NCI-H2081 (cell line): Measurements from ENCODE around the gene PCNX3.

Experiments
- DNase-seq, 2 experiments: peaks; one replicate each; lab custom pipeline; 2025; lab: John Stamatoyannopoulos, UW

Gene PCNX3

DNA sequence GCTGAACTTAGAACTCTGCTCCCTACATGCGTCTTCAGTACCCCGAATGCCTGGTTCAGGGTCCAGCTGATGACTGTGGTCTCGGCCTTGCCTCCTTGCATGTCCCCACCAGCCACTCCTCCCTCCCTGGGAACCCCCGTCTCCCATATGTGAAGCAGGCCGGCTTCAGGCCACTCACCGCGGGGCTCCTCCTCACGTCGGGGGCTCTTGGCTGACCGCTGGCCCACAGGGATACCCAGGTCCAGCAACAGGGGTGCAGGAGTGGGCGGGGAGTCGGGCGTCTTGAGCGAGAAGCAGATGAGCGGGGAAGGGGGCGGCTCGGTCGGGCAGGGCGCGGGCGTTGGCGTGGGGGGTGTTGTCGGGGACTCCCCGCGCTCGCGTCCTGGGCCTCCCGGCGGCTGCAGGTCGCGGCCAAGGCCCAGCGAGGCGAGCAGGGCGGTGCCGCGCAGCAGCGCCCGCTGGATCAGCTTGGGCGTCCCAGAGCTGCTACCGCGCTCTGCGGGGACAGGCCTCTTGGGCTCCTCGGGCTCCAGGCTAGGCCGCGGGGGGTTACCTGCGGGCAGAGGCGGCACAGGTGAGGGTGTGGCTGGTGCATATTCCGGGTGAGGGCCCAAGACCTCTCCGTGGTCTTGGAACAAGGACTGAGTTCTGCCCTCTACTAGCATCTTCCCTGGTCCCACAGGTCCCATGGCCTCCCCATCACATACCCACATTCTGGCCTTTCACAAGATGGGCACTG is 16.2 kb upstream of the PCNX3 start:
- no peak for DNase-seq

- DNase-seq, result no peak
Observed at GRCh38 chr11:65599955-65600246, 15.7 kb upstream of the PCNX3 start.

- DNase-seq, result no peak
Observed at GRCh38 chr11:65604258-65604657, 11.3 kb upstream of the PCNX3 start.

- DNase-seq, result peak; percentile 30 to 42
Observed at GRCh38 chr11:65606876-65607613, 8.5 kb upstream of the PCNX3 start.

DNA sequence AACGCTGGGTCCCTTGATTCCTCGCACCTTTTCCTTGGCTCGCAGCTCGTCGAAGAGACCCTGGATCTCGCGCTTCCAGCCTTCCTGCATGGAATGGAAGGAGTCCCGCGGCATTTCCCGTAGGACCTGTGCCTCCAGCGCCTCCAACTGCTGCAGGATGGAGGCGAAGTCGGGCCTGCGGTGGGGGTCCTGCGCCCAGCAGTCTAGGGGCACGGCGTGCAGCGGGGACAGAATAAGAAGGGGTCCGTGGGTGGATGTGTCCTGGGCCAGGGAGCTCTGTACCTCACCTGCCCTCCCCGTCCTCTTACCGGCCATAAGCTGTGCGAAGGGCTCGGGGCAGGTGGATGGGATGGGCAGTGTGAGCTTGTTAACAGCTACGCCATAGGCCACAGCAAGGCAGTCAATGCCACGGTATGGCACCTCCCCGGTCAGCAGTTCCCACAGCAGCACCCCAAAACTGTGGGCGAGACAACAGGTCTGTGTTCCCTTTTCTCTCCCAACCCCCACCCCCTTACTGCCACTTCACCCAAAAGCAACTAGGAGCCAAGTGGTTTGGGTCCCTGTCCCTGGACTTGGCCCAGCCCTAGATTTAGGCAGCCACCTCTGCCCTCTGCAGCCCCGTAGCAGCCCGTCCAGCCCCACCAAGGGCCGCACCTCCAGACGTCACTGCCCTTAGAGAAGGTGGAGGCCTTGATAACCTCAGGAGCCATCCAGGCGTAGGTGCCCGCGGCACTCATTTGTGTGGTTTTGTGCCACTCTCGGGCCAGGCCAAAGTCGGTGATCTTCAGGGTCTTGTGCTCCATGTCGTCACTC is 7.8 kb upstream of the PCNX3 start:
- no peak for DNase-seq

DNA sequence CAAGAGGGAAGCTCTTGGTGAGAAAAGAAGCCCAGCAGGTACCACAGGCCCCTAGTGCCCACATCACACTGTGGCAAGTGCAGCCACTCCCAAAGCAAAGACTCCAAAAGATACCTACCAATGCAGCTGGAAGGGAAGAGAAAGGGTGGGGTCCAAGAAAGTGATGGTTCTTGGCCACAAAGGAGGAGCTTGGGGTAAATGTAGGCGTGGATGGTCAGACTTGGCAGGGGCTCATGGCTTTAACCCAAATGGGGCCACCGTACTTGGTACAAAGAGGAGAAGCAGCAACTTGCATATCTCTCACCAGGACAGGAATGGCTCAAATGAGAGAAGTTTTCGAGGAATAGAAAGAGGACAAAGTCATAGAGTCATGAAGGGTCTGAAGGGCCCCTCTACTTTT is 6.3 kb upstream of the PCNX3 start:
- no peak for DNase-seq

DNA sequence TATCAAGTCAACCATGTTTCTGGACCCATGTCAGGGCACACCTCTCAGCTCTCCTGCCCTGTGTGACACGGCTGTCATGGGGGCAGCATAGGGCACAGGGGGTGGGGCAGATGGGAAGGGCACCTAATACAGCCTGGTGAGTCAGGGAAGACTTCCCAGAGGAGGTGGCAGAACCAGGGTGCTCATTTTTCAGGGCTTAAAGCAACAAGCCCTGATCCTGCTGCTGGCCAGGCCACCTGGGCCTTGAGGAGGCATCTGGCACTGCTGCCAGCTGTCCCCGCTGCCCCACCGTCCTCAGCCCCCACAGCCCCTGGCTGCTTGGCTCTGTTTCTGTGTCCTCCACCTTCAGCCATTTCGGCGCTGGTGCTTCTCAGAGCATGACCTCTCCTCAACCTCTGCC is 5.9 kb upstream of the PCNX3 start:
- DNase-seq, result no peak

DNA sequence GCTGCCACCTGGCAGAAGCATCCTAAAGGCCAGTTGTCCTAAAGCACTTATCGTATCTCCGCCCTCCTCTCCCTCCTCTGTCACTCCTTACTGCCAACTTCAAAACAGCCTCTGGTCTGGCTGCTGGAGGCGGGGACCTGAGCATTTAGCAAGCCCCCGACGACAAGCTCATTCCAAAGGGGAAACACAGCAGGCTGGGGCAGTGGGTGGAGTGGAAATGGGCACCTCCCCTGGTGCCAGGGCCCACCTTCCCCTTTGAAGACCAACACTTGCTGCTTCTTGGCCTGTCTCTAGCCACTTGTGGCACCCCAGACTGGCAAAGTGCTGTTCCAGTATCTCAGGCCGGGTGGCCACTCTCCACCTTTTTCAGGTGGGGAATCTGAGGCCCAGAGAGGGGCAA is 5.2 kb upstream of the PCNX3 start:
- DNase-seq, result no peak

DNA sequence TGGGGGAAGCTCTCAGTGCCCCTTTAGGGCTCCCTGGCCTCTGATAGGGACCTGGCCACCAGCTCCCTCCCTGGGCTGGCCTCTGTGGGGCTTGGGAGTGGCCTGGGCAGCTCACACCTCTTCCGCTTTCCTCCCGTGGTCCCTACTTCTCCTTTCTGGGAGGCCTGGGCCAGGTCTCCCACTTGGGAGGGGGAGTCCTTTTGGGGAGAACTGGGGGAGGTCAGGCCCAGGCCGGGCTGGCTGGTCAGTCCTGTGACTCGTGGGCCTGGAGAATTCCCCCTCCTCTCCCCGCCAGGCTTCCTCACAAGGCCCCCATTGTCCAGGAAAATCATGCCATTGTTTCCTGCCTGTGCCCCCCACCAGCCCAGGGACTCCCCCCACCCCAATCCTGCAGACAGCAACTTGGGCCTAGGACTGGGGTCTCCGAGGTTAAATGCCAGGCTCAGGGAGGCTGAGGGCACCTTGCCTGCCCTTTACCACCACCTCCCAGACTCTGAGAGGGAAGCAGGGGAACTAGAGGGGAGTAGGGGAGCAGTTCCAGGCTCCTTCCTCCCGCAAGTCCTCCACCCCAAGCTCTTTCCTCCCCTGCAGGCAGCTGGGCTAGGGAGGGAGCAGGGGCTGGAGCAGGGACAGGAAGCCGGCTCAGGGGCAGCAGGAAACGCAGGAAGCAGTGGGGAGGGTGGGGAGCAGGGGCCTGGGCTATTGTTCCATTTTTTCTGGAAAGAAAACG is 4.4 kb upstream of the PCNX3 start:
- peak in 1 of 2 experiments; percentile 16 for DNase-seq

- DNase-seq, result no peak
Observed at GRCh38 chr11:65611758-65612603, 3.6 kb upstream of the PCNX3 start.

GRCh38 chr11:65612691-65613090 is 2.9 kb upstream of the PCNX3 start:
- DNase-seq, result no peak

DNA sequence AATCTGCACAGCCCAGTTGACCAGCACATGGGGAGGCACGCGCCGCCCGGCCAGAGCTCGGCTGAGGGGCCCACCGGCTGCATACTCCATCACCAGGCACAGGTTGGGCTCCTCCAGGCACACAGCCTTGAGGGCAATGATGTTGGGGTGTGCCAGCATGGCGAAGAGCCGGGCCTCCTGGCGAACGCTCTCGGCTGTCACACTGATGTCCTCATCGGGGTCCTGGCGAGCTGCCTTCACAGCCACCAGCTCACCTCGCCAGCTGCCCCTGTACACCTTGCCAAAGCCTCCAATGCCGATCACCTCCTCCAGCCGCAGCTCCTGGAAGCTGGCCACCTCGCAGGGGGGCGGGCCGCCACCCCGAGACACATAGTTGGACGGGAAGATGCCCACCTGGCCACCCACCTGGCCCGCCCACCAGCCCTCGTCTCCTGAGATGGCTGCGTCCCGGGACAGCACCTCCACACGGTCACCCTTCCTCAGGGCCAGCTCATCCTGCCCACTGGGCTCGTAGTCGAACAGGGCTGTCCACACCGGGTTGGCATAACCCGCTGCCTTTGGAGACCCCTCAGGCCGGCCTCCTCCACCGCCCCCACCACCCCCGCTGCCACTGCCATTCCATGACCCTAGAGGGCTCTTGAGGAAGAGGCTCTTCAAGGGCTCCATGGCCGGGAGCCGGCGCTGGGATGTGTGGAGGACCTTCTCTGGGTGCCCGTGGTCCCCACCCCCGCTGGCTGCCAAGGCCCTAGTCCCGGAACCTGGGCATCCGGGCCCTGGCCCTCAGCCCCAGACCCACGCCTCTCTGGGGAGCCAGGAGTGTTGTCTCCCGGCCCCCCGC is 2.3 kb upstream of the PCNX3 start:
- DNase-seq, result no peak

DNA sequence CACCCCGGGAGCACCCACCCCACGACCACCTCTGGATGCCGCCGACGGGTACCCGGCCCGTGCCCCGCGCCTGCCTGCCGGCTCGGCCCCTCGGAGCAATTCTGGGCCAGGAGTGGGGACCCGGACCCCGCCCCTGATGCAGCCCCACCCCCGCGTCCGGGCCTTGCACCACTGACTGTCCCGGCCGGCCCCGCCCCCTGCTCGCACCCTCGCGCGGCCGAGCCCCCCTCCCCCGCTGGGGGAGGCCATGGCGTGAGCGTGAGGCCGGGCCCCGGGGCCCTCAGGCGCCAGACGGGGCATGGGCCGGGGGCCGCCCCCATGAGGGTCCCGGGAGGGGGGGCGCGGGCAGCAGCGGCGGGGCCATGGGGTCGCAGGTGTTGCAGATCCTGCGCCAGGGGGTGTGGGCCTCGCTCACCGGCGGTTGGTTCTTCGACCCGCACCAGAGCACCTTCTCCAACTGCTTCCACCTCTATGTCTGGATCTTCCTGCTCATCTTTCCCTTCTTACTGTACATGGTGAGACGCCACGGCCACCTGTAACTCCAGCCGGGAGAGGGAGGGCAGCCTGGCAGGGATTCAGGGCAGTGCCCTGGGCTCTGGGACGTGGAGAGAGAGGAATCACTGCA is 486 bp downstream of the PCNX3 start:
- DNase-seq, result no peak

- no peak for DNase-seq
Observed at GRCh38 chr11:65616575-65617001, 1.0 kb downstream of the PCNX3 start.

- no peak for DNase-seq
Observed at GRCh38 chr11:65617136-65617850, 1.7 kb downstream of the PCNX3 start.

GRCh38 chr11:65617990-65618751 is 2.6 kb downstream of the PCNX3 start:
- no peak for DNase-seq

GRCh38 chr11:65618763-65619162 is 3.2 kb downstream of the PCNX3 start:
- DNase-seq, result no peak

DNA sequence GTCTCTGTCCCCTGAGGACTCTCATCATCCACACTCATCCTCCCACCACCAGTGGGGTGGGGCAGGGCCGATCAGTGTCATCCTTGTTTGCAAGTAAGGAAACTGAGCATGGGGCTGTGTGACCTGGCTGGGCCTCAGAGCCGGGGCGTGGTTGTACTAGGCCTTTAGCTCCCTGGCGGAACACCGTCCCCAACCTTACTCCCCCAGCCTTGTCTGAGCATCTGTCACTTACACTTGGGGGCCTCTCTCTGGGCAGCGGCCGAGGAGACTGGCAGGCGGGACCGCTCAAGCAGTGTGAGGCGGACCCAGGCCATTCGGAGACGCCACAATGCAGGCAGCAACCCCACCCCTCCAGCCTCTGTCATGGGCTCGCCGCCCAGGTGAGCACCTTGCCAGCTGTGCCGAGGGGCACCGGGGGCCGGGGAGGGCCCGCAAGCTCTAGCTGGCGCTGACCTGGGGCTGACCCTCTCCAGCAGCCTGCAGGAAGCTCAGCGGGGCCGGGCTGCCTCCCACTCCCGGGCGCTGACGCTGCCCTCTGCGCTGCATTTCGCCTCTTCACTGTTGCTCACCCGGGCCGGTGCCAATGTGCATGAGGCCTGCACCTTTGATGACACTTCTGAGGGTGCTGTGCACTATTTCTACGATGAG is 3.8 kb downstream of the PCNX3 start:
- no peak for DNase-seq
